CD4-positive, alpha-beta T cell treated with Interleukin-1 beta for 1 hour (primary cell): ENCODE data around the gene GOLIM4.

Experiments used
- DNase-seq, 2 donors: peaks; one replicate each; pipeline ENCODE4 v3.0.0-alpha.2; 2020 to 2022

The GOLIM4 gene

DNA sequence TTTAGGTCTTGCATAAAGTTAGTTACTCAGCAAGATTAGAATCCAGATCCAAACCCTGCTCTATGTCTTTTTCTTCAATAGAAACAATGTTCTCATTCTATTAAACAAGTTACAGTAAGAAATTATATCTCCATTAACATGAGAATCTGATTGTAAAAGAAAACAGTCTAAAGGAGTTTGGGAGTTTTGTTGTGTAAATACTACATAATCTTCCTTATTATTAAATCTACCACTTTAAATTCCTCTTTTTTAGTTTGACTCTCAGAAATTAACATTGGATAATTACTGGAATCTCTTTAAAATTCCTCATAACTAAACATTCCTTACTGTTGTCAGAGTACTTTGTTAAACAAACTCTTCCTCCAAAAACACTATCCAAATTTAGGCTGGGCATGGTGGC is 1.7 kb upstream of the GOLIM4 start:
- no peak for DNase-seq

GRCh38 chr3:168096210-168096652 is 507 bp upstream of the GOLIM4 start:
- no peak for DNase-seq

DNA sequence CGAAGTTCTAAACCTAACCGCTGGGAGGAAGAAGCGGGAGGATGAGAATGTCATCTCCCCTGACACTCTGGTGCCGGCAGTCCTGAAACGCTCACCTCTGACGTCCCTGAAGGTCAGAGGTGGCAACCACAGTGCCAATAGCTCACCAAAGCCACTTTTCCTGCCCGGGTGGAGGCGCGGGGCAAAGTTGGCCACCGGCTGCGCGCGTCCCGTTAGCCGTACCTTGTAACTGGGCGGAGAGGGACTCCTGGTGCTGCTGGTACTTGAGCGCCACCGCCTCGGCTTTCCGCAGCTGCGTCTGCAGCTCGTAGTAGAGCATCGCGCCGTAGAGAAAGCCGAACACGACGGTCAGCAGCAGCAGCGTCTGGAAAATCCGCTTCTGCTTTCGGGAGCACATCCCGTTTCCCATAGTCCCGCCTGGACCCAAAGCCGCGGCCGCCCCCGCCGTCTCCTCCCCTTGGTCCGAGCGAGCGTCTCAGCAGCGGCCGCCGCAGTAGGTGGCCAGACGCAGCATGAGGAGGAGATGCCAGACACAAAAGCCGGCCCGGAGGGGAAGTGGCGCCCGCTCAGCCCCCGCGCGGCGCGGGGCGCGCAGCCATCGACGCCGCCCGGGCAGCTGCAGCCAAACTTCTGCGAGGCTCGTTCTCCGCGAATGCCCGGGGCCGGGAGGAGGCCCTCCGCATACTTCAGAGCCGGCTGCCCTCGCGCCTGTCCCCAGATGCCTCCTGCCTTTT is 680 bp downstream of the GOLIM4 start:
- DNase-seq, result peak; percentile 6 to 29

DNA sequence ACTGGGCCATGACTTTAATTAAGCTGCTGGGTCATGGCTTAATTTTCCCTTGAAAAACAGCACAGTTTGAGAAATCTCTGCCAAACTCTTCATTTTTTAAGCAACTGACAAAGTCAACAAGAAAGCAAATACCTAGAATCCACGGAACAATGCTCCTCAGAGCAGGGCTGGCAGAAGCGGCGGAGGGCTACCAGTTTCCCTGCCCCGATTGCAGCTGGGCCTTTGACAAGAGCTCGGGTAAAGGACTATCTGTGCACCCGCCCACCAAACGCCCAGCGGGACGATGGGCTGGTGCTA is 1.2 kb downstream of the GOLIM4 start:
- DNase-seq, result no peak

DNA sequence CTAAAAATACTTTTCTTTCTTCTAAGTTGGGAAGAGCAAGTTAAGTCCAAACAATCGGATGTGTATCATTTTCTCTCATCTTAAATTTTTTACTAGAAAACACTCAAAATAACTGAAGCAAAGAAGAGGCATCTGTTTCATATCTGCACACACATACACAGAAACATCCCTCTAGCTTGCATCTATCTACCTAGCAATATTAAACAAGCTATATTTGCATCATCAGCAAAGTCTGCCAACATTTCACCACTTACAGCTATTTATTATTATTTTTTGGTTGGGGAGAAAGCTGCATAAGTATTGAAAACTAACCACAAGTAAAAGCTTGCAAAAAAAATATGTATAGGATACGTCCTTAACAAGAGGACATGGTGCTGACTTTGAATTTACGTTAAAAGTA is 1.9 kb downstream of the GOLIM4 start:
- no peak for DNase-seq

- DNase-seq, result no peak
Measured at GRCh38 chr3:168093229-168093628, 2.5 kb downstream of the GOLIM4 start.

- DNase-seq, result no peak
Measured at GRCh38 chr3:168091941-168092340, 3.8 kb downstream of the GOLIM4 start.

DNA sequence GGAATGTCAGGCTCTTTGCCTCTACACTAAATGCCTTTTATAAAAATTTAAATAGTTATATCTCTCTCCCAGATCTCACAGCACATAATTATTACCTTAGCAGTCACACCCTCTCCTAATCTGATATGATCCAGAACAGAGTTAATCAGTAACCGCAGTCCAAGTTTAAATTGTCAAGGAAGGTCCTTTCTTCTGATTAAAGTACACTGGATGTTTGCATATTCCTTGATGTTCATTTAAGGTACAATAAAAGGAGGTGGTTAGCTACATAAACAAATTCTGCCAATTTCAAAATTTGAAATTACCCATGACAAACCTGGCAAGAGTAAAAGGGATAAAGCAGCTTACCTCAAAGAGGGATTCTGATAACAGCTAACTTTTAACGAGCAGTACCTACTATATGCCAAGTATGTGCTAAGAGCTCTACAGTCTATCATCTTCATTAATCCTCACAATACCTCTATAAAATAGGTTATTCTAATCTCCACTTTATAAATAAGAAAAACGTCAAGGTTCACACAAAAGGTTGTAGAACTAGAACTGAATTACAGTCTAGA is 4.3 kb downstream of the GOLIM4 start:
- DNase-seq, result no peak

DNA sequence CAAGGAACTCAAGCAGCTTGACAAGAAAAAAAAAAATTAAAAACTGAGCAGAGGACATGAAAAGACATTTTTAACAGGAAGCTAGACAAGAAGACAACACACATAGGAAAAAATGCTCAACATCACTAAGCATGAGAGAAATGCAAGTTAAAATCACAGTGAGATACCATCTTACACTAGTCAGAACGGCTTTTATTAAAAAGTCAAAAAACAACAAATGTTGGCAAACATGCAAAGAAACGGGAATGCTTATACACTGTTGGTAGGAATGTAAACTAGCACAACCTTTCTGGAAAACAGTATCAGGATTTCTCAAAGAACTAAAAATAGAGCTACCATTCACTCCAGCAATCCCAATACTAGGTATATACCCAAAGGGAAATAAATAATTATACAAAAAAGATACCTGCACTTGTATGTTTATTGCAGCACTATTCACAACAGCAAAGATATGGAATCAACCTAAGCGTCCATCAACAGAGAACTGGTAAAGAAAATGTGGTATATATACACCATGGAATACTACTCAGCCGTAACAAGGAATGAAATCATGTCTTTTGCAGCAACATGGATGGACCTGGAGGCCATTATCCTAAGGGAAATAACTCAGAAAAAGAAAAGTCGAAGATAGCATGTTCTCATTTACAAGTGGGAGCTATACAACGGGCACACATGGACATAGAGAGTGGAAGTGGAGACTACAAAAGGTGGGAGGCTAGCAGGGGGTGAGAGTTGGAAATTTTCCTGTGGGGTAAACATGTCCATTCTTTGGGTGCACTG is 5.2 kb downstream of the GOLIM4 start:
- DNase-seq, result no peak

DNA sequence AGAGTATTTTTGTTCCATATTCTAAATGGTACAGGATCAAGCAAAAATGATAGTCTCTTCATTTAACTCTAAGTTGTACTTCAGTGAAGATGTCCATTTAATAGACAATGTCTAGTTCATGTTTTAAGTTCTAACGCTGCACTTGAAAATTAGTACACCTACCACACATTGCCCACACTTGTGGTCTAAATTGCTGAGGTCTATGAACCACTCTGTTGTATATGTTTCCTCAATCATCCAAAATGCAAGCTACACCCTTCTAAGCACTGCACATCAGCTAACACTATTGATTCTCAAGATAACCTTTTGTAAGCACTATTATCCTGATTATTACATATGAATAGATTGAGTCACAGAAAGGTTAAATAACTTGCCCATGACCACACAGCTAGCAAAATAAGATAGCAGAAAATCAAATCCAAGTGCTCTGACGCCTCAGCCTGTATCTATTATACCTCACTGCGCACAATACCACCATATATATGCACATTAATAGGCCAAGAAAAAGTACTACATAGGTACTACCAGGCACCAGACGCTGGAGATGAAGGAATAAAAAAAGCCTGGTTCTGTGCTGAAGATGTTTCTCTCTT is 6.4 kb downstream of the GOLIM4 start:
- no peak for DNase-seq

- peak in 1 of 2 donors; percentile 4 for DNase-seq
Measured at GRCh38 chr3:168088106-168088720, 7.5 kb downstream of the GOLIM4 start.

GRCh38 chr3:168087539-168087938 is 8.2 kb downstream of the GOLIM4 start:
- DNase-seq, result no peak

- no peak for DNase-seq
Measured at GRCh38 chr3:168086541-168087260, 9.0 kb downstream of the GOLIM4 start.

- DNase-seq, result no peak
Measured at GRCh38 chr3:168085491-168086119, 10.1 kb downstream of the GOLIM4 start.

DNA sequence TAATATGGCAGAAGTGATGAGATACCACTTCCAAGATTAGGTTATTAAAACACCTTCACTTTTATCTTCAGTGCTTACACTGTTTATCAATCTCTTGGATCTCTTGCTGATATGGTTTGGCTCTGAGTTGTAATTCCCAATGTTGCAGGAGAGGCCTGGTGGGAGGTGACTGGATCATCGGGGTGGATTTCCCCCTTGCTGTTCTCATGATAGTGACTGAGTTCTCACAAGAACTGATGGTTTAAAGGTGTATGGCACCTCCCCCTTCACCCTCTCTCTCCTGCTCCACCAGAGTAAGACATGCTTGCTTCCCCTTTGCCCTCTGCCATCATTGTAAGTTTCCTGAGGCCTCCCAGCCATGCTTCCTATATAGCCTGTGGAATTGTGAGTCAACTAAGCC is 11.8 kb downstream of the GOLIM4 start:
- no peak for DNase-seq

- DNase-seq, result no peak
Measured at GRCh38 chr3:168081856-168082255, 13.9 kb downstream of the GOLIM4 start.

- DNase-seq, result no peak
Measured at GRCh38 chr3:168081171-168081771, 14.5 kb downstream of the GOLIM4 start.

DNA sequence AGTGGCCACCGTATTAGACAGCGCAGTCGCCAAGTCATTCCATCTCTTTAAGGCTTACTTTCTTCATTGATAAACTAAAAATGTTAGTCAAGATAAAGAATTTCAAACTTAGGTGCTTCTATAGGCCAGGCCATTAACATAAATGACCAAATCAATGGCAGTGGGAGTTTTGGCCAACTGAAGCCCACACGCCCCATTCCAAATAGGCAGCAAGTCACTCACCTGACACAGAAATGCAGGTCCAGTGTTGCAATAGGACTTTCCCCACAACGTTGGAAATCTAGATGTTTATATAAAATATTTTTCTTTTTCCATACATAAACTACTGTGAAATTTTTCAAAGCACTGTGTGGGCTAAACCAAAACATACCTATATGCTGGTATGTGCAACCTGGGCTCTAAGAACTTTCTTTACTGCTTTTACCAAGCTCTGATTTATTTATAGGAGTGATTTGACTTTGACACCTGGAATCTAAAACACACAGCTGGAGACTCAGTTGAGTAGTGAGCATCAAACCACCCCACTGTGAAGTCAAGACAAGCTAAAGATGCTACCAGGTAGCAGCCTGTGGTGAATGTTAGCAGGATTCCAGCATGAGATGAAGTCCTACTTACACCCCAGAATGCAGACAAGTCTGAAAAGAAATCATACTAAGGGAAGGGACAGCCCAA is 15.1 kb downstream of the GOLIM4 start:
- no peak for DNase-seq

DNA sequence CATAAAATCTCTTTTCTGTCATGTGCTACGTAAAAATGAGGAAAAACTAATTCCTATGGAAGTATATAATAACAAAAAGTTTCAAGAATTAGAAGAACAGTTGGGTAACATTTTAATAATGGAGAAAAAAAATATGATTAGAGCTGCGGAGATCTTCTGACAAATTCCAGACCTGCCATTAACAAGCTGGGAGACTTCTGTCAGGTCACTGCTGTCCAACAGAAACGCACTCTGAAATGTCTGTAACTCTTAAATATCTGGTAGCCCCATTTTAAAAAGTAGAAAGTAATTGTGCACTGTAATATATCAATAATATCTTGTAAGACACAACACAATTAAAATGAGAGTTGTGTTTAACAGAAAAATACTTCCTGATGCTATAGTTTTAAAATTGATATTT is 15.7 kb downstream of the GOLIM4 start:
- DNase-seq, result no peak

DNA sequence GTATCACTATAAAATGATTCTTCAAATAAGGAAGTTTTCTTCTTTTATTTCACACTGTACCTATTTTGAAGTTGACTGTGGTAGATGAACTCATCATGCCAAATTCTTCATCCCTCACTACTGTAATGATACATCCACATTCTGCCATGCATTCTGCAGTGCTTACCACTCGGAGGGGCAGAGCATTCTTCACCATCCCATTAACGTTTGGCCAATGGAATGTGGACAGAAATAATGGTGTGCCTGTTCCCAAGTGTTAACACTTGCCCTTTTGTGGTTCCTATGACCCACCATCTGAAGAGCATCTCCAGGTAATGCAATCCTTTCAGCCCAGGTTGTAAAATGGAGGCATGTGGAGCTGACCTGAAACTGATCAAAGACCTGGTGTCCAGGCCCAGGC is 18.6 kb downstream of the GOLIM4 start:
- DNase-seq, result no peak
